Diencephalon (tissue), 1 donor: ENCODE data around the gene DNASE1L3. TPM values are rescaled to one million over a fixed set of nuclear protein-coding genes. Genes with fewer than 3 reads are reported as not detected.

Experiments
- total RNA-seq: library from RNA; depleted of rRNA; stranded (reverse); fragments of >200 nt; gene quantifications from one replicate; pipeline ENCODE4 v1.2.3, GENCODE V29; 2014

DNASE1L3 gene, protein sequence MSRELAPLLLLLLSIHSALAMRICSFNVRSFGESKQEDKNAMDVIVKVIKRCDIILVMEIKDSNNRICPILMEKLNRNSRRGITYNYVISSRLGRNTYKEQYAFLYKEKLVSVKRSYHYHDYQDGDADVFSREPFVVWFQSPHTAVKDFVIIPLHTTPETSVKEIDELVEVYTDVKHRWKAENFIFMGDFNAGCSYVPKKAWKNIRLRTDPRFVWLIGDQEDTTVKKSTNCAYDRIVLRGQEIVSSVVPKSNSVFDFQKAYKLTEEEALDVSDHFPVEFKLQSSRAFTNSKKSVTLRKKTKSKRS
- total RNA-seq, result not detected

DNA sequence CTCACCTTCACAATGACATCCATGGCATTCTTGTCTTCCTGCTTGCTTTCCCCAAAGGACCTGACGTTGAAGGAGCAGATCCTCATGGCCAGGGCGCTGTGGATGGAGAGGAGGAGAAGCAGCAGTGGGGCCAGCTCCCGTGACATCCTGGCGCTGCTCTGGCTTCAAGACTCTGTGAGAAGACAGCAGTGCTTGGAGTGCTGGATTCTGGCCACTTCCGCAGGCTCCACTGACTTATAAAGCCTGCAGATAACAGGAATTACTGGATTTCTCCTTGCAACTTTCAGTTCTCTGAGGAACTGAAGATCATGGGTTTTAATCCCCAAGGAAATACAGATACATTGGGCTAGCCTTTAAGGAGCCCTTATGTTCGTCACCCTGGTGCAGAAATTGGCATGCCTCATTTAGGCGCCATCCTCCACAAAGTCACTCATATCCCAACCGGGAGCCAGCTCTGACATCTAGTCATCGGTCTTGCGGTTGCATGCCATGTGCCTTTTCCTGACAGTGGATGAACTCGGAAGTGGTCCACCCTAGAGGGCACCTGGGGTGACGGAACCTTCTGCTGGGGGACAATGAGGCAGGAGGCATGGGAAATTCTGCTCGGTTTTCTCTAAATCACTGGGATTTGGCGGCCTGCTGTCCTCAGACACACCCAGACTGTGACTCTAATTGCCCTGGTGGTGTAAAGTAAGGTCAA lies at the start of gene DNASE1L3:
Gene DNASE1L3 (minus strand): TSS at position 212 of the 700 bp plus-strand sequence. CDS start 66 bp downstream, at position 146.

DNA sequence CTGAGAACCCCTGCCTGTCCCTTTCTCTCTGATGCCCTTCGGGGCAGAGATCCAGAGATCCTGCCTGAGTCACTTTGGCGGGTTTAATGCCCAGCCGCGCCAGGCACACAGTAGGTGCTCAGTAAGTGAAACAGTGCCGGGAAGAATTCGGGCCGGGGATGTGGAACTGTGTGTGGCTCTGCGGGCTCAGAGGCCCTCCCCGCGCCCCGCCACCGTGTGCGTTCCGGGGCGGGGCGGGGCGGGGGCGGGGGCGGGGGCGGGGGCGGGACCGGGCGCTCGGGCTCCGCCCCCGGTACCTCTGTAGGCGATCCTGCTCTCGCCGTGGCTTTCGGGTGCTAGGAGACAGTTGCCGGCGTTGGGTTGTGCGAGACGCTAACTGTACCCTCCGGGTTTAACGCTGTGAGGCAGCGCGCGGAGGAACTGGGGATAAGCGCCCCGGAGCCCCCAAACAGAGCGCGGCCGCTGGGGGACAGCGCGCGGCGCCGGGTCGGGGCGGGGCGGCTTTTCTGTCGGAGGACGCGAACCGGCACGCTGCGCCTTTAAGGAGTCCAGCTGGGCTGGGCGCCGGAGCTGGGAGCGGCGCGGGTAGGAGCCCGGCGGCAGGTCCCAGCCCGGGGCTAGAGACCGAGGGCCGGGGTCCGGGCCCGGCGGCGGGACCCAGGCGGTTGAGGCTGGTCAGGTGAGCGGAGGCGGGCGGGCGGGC lies 26.6 kb upstream of the DNASE1L3 start, which contains the start of gene ABHD6:
Gene ABHD6 (plus strand): TSS at position 555 of the 703 bp plus-strand sequence. CDS start 18,795 bp downstream, outside the sequence.

Other genes with a start within 250 kb of the DNASE1L3 start
- 26.5 TPM for gene FLNB, start 202.6 kb downstream of the DNASE1L3 start, total RNA-seq
- 24.9 TPM for gene ABHD6, start 26.8 kb upstream of the DNASE1L3 start, total RNA-seq
- gene RPP14, start 95.3 kb upstream of the DNASE1L3 start, total RNA-seq, result 18.5 TPM
- gene HTD2, start 95.5 kb upstream of the DNASE1L3 start, total RNA-seq, result 7.8 TPM
- 34.1 TPM for gene PXK, start 121.9 kb upstream of the DNASE1L3 start, total RNA-seq
- 72.9 TPM for gene PDHB, start 222.9 kb upstream of the DNASE1L3 start, total RNA-seq